Adipose tissue (tissue), 3 donors: Measurements from ENCODE around the gene HSPG2. TPM values are rescaled to one million over a fixed set of nuclear protein-coding genes. Genes with fewer than 3 reads are reported as not detected.
"Not testable (repeated sequence)": the region's sequence is repeated elsewhere in the genome, so short reads cannot be mapped to it uniquely, and the experiment has no call there.

ENCODE experiments used
- H3K27ac ChIP-seq: one replicate; pipeline ENCODE4 v1.5.1; 2013; ENCODE audit warnings: low read depth, low read length
- WGBS, 3 donors: extraction: QIAGEN DNeasy Blood & Tissue Kit; methylation state at CpG; one replicate each; pipeline ENCODE4 v1.1.7; 2013; 5-methylcytosine and 5-hydroxymethylcytosine counted together
- polyA plus RNA-seq, 3 donors: library from polyadenylated mRNA; stranded (reverse); fragments of 200-250 nt; gene quantifications; one replicate each; pipeline ENCODE4 v1.2.3, GENCODE V29; 2013
- donor health status: healthy with polysubstance abuse.
- donor health status: Bipolar disorder and iron deficiency.
- donor health status: healthy.

The HSPG2 gene
- polyA plus RNA-seq, 3 donors = 34.7 to 225 (median 214) TPM

DNA sequence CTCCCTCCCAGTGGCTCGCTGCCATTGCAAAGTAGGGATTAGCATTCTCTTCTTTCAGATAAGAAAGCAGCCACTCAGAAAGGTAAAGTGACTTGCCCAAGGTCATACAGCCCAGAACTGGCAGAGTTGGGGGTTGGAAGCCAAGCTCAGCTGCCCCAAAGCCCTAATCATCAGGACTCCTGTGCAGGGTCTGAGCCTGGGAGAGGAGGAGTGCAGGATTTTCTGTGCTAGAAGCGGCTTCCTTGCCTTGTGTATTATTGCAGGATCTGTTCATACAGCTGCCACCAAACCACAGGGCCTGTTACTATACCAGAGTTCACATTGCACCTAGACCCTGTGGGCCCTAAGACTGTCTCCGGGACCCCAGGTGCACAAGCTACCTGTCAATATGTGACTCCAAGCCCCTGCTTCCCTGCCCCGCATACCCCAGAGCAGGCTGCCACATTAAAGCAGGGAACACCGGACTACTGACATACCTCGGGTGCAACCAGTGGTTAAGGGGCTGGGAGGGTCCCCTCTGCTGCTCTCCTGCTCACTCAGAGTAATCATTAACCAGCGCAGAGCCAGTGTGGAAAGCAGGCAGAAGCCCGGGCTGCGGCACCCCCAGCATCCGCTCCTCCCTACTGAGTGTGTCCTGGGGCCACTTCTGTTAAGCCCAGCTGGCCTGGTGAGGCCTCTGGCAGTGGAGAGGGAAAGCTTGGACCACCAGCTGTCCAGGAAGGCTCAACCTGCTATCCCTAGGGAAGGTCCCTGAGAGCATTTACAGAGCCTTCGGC is 15.8 kb downstream of the HSPG2 start:
- 70 to 80% (median 77%) methylated on average over 11 of the region's 11 CpGs for WGBS, 3 donors
- no peak overlapping the region for H3K27ac ChIP-seq

DNA sequence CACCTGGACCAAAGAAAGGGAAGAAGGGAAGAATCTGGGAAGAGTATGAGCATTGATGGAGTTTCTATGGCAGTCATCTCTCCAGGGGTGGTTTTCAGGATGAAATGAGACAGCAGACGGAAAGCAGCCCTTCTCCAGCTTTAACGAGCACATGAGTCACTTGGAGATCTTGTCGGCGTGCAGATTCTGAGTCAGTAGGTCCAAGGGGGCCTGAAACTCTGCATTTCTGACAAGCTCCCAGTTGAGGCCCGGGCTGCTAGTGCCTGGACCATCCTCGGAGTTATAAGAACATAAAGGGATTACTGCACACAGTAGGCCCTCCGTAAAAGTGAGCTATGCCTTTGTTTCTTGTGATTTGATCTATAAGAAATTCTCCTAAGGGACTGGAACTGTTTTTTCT is 17.6 kb downstream of the HSPG2 start:
- 60 to 87% (median 70%) methylated on average over 7 of the region's 7 CpGs for WGBS, 3 donors
- H3K27ac ChIP-seq = no peak overlapping the region

DNA sequence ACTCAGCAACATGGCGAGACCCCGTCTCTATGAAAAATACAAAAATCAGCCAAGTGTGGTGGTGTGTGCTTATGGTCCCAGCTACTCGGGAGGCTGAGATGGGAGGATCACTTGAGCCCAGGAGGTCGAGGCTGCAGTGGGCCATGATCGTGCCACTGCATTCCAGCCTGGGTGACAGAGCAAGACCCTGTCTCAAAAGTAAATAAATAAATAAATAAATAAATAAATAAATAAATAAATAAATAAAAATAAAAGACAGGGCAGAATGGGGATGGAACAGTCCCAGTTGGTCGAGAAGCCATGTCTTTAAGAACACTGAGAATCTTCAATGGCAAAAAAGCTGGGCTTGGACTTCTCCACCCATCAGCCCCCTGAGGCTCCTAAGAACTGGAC is 19.9 kb downstream of the HSPG2 start:
- not testable (repeated sequence) for H3K27ac ChIP-seq
- WGBS, 3 donors = 64 to 79% (median 74%) methylated on average over 6 of the region's 6 CpGs

DNA sequence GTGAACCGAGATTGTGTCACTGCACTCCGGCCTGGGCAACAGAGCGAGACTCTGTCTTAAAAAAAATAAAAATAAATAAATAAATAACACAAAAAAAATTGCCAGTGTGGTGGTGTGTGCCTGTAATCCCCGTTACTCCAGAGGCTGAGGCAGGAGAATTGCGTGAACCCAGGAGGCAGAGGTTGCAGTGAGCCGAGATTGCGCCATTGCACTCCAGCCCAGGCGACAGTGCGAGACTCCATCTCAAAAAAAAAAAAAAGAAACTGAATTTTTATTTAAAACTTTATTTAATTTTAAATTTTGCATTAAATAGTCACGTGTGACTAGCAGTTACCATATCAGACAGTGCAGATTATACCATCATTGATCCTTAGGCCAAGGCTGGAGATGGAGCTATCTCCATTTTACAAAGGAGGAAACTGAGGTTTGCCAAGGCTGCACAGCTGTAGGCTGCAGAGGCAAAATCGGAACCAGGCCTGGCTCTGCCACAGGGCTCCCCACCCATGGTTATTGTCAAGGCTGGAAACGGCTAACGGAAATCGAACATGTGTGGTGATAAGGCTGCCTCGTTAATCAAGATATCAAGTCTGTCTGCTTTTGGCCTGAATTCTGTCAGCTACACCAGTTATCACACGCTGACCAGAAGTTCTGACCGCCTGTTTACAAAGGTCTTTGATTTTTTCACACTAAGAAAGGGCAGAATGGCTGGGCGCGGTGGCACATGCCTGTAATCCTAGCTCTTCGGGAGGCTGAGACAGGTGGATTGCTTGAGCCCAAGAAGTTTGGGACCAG is 20.5 kb downstream of the HSPG2 start:
- no peak overlapping the region for H3K27ac ChIP-seq
- 52 to 64% (median 59%) methylated on average over 20 of the region's 20 CpGs for WGBS, 3 donors

DNA sequence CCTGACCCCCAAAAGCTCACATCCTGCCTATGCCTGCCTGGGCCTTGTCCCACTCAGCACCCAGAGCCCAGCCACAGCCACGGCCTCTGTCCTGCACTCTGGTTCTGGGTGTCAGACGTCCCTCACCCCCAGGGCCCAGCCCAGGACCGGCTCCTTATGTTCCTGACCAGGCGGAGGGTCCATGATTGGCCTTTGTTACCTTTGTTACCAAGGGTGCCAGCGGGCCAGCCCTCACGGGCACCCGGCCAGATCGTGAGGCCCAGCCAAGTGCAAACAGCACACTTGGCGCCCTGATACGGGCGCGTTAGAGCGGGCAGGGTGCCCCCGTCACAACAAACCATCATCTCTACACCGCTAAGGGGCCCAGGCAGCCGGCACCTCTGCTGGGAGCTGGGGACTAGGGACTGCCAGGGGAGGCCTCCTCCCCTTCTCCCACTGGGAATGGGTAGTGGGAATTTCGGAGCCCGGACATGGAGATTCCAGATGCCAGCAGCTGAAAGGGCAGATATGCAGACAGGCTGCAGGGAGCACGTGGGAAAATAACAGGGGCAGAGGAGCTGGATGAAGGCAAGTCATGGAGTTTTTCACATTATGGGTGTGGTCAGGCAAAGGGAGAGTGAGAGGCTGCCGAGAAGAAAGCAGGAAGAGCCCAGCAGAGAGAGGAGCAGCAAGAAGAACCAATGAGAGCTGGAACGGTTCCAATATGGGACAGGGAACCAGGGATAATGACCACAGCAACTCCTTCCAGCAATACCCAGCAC is 22.1 kb downstream of the HSPG2 start:
- WGBS, 3 donors = 12 to 53% (median 38%) methylated on average over 21 of the region's 21 CpGs
- H3K27ac ChIP-seq = peak overlapping the region; percentile 10

DNA sequence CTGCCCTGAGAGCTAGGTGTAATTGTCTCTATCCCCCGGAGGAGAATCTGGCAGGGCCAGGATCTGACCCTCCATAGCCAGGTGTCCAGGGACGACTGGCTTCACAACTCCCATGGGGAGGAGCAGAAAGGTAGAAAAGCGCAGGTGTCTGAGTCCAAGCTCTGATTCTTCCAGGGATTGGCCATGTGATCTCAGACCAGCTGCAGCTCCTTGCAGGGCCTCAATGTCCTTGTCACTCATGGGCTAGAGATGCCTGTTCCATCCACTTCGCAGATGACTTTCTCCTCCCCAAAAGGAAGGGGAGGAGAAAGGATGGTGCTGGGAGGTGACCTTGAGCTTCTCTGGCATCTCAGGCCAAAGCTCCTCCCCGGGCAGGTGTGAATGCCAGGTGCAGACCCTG is 22.7 kb downstream of the HSPG2 start:
- 48 to 67% (median 64%) methylated on average over 4 to 5 of the region's 5 CpGs for WGBS, 3 donors
- no peak overlapping the region for H3K27ac ChIP-seq

DNA sequence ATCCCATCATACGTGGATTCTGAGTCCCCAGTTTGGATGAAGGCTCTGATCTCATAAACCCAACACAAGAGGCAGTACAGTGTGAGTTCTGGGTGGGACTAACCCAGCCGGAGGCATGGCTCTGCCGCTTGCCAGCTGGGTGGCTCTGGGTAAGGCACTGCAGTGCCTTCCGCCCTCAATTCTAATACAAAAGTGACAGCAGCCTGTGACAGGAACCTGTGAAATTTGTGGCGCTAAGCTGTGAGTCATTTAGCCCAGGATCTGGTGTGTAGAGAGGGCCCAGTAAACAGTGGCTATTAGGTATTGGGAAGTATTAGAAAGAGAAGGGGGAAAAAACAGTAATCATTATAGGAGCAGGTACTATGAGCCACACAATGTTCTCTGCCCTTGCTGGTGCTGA is 23.3 kb downstream of the HSPG2 start:
- WGBS, 3 donors = 45 to 81% (median 56%) methylated on average over 5 of the region's 5 CpGs
- no peak overlapping the region for H3K27ac ChIP-seq

DNA sequence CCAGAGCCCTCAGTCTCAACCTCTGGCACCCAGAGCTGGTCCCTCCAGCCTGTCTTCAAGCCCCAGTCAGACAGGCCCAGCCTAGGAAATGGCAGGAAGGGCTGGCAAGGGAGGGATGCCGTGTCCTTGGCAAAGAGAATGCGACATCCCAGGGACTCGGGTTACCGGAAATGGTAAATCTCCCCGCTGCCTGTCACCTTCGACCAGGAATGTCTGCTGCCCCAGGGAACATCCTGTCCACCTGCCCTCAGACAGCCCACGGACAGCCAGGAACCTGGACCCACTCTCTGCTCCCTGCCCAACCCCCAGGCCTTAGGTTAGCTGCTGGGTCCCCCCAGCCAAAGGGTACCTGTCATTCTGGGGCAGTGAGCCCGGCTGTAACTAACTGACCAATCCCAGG is 23.9 kb downstream of the HSPG2 start:
- WGBS, 3 donors = 51 to 77% (median 63%) methylated on average over 8 of the region's 8 CpGs
- no peak overlapping the region for H3K27ac ChIP-seq

DNA sequence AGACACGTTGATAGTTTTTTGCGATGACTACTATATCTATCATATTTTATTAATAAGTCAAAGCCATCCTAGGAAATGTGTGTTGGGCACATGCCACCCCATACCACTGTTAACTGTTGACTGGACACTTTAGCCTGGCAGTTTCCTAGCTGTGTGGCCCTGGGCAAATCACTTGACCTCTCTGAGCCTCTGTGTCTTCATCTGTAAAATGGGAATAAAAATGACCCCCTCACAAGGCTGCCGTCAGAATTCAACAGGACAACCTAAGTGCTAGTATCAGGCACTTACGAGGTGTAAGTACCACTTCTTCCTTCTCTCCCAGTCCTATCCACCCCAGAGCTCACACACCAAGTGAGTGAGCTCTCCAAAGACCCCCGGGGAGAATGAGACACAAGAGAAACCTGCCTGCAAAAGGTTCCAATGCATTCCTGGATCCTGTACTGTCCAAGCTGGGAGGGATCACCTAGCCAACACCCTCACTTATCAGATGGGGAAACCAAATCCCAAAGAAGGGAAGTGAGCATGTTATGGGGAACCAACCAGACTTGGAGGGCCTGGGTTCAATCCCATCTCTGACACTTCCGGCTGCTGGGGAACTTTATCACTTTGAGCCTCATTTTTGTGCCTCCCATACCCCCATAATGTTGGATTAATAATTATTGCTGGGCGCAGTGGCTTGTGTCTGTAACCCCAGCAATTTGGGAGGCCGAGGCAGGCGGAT is 24.9 kb downstream of the HSPG2 start:
- 67 to 85% (median 69%) methylated on average over 9 of the region's 9 CpGs for WGBS, 3 donors
- no peak overlapping the region for H3K27ac ChIP-seq

DNA sequence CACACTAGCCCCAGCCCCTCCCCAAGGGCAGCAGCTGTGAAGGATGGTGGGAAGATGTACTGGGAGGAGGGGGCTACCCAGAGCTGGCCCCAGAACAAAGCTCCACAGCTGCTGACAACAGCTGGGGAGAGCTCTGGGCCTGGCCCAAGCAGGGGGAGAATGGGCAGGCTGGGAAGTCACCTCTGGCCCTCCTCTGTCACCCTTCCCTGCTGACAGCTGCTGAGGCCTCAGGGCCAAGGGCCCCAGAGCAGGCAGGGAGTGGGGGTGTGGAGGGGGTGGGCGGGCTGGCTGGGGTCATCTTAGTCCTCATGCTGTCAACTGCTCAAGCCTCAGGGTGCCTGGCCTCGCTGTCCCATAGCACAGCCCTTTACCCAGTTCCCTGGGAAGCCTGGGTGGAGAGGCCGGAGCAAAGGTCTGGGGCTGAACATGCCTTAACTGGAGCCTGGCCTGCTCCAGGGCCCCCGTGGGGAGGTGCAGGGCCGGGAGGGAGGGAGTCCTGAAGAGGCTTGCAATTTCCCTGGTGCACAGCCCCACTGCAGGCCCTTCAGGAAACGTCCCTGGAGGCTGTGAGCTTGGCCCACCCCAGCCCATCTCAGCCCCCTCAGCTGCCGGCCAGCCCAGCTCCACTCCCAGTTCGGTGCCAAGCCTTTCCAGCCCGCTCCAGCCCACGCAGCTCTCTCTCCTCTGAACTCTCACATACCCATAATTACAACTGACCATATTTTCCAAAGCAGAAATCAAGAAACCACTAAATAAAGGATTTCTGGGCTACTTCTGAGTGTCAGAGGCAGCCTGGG is 25.7 kb downstream of the HSPG2 start:
- H3K27ac ChIP-seq = peak overlapping the region; percentile 66
- WGBS, 3 donors = 20 to 75% (median 37%) methylated on average over 6 to 10 of the region's 10 CpGs

DNA sequence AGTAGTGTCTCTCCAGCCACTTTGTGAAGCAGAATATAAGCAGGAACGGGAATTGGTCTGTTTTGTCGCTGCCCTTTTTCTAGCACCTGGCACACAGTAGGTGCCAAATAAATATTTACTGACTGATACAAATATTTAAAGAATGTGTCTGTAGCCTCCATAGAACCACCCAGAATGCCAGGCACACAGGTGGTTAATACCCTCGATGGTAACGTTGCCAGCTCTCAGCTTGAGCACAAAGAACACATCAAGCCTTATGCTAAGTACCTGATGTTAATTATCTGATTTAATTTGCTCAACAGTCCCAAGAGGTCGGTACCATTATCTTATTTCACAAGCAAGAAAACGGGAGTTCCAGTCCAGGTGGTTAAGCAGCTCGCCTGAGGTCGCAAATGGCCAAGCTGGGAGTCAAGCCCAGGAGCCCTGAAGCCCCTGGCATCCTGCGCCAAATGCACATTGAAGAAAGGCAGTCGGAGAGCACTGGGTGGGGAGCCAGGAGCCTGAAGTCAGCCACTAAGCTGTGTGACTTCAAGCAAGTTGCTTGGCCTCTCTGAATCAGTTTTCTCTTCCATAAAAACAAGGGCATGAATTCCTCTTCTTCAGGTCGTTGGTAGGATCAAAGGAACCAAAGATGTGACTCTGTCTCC is 26.4 kb downstream of the HSPG2 start:
- 50 to 69% (median 59%) methylated on average over 11 of the region's 11 CpGs for WGBS, 3 donors
- H3K27ac ChIP-seq = peak overlapping the region; percentile 77

DNA sequence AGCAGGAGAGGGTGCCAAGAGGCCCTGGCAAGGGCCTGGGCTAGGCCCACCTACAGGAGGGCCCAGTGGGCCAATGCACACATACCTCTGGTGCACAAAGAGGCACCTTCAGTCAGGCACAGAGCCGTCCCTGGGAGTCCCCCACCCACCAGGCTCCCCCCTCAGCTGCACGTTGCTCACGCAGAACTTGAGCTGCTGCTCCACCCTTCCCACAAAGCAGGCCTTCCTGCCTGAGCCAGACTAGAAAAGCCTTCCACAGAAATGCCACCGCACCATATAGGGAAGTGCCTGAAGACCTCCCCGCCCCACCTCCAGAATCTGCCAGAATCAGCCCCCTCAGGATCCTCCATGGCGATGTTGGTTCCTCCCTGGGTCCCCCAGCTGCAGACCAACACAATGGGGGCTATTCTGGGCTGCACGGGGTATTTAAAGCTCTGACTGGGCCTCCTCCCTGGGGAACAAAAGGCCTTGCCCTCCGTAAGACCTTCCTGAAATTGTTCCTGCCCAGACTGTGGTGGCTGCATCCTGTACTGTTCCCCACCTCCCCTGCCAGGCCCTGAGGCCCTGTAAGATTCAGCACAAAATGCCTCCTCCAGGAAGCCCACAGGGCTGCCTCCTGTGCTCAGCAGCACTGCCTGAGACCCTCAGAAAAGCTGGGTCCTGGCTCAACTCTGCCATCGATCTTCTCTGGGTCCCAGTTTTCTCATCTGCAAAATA is 27.2 kb downstream of the HSPG2 start:
- 15 to 59% (median 17%) methylated on average over 9 of the region's 9 CpGs for WGBS, 3 donors
- H3K27ac ChIP-seq = peak overlapping the region; percentile 77

DNA sequence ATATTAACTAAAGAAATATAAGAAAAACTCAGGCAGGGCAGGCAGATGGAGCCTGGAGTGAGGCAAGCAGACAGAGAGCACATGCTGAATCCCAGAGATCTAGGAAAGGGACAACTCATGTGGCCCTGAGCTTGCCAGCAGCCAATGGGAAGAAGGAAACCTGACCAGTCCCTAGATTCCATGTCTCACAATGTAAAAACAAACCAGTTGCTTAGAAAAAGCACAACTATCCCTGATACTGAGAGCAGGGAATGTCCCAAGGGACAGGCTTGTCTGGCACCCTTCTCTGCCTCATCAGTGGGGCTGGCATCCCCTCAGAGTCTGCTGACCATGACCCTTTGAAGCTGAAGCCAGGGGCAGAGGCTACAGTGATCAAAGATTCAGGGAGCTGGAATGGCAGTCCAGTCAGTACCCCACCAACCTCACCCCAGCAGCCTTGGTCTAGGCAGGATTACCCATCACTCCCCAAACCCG is 27.8 kb downstream of the HSPG2 start:
- H3K27ac ChIP-seq = no peak overlapping the region
- 8 to 75% (median 20%) methylated on average over 1 of the region's 1 CpG for WGBS, 3 donors

DNA sequence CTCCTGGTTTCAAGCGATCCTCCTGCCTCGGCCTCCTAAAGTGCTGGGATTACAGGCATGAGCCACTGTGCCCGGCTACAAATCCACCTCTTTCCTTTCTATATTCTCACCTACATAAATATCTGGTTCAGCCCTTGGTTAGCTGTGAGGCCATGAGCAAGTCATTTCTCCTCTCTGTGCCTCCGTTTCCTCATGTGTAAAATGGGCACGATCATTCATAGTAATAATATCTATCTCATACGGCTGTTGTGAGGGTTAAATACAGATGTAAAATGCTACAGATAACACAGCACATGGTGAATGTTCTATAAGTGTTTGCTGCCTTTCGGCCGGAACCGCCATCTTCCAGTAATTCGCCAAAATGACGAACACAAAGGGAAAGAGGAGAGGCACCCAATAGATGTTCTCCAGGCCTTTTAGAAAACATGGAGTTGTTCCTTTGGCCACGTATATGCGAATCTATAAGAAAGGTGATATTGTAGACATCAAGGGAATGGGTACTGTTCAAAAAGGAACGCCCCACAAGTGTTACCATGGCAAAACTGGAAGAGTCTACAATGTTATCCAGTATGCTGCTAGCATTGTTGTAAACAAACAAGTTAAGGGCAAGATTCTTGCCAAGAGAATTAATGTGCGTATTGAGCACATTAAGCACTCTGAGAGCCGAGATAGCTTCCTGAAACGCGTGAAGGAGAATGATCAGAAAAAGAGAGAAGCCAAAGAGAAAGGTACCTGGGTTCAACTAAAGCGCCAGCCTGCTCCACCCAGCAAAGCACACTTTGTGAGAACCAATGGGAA is 29.2 kb downstream of the HSPG2 start:
- 70 to 76% (median 73%) methylated on average over 19 of the region's 19 CpGs for WGBS, 3 donors
- peak overlapping the region; percentile 90 for H3K27ac ChIP-seq

DNA sequence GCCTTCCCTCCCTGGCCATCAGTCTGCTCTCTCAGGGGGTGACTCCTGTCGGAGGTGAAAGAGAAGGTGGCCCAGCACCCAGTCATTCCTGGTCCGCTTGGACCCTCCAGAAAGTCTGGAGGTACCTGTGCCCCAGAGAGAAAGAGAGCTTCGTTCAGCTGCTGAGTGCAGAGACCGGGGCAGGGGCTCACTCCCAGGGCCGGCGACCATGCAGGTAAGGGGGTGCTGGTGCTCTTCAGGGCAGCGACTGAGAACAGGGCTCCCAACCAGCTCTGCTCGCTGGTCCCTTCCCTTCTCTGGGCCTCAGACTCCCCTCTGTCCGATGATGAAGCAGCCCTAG is 30.1 kb downstream of the HSPG2 start:
- WGBS, 3 donors = 78 to 89% (median 84%) methylated on average over 9 of the region's 9 CpGs
- peak overlapping the region; percentile 90 for H3K27ac ChIP-seq
